Urinary bladder (tissue), 4 donors: ENCODE data around the gene UTY. TPM values are rescaled to one million over a fixed set of nuclear protein-coding genes. Genes with fewer than 3 reads are reported as not detected.
A peak's percentile ranks its signal among the peaks of the same experiment; 100 is the strongest.
"Not testable (repeated sequence)": the region's sequence is repeated elsewhere in the genome, so short reads cannot be mapped to it uniquely, and the experiment has no call there.

Source experiments
- DNase-seq: peaks from one replicate; pipeline ENCODE4 v3.0.0-alpha.2; 2015; ENCODE audit errors: extremely low spot score
- H3K27ac ChIP-seq: one replicate; pipeline ENCODE4 v1.5.1; 2013; ENCODE audit warnings: low read depth, mild to moderate bottlenecking, moderate library complexity
- H3K36me3 ChIP-seq: one replicate; pipeline ENCODE4 v1.6.1; 2013; ENCODE audit warnings: mild to moderate bottlenecking, moderate library complexity; ENCODE audit not compliant: insufficient read depth
- H3K4me1 ChIP-seq: one replicate; pipeline ENCODE4 v1.6.1; 2013; ENCODE audit warnings: mild to moderate bottlenecking, moderate library complexity; ENCODE audit not compliant: insufficient read depth
- H3K4me3 ChIP-seq: one replicate; pipeline ENCODE4 v1.5.1; 2013; ENCODE audit warnings: low read depth, low read length
- whole genome bisulfite sequencing: extraction: QIAGEN DNeasy Blood & Tissue Kit; methylation state at CpG from one replicate; pipeline ENCODE4 v1.1.7; 2013; 5-methylcytosine and 5-hydroxymethylcytosine counted together
- polyA plus RNA-seq: library from polyadenylated mRNA; stranded (reverse); fragments of 200-250 nt; gene quantifications from one replicate; pipeline ENCODE4 v1.2.3, GENCODE V29; 2013
- total RNA-seq: library from RNA; depleted of rRNA; stranded (reverse); fragments of >200 nt; gene quantifications from one replicate; pipeline ENCODE4 v1.2.3, GENCODE V29; 2014
- donor health status: healthy with polysubstance abuse.
- donor health status: healthy.

UTY gene
- total and polyA plus RNA-seq, 2 donors: 6.2 TPM; not detected in 1

- Histone ChIP-seq H3K4me1 (no peaks in the 10 kb centered on the region), H3K4me3 (no peak overlapping the region), H3K36me3 (no peaks in the 10 kb centered on the region), H3K27ac (no peak overlapping the region)
- DNase-seq: no peak
- WGBS: 98% methylated on average over 2 of the region's 2 CpGs
Measured at GRCh38 chrY:13307959-13308358, 171.9 kb downstream of the UTY start.

- no peak overlapping the region for H3K27ac ChIP-seq
- WGBS: 73% methylated on average over 4 of the region's 4 CpGs
- no peaks in the 10 kb centered on the region for H3K4me1 ChIP-seq
- DNase-seq: no peak
- peaks cover 2% of the 10 kb centered on the region for H3K36me3 ChIP-seq
- no peak overlapping the region for H3K4me3 ChIP-seq
Measured at GRCh38 chrY:13300795-13301194, 179.0 kb downstream of the UTY start.

GRCh38 chrY:13299411-13299810 is 180.4 kb downstream of the UTY start:
- DNase-seq: no peak
- WGBS: 91% methylated on average over 3 of the region's 3 CpGs

GRCh38 chrY:13296176-13296890 is 183.5 kb downstream of the UTY start:
- H3K36me3 ChIP-seq: peaks cover 4% of the 10 kb centered on the region
- H3K4me1 ChIP-seq: no peaks in the 10 kb centered on the region
- DNase-seq: no peak
- WGBS: 68% methylated on average over 4 of the region's 4 CpGs
- no peak overlapping the region for H3K27ac ChIP-seq
- no peak overlapping the region for H3K4me3 ChIP-seq

More at GRCh38 chrY:13299411-13299810, 180.4 kb downstream of the UTY start:
- Histone ChIP-seq H3K4me1 (no peaks in the 10 kb centered on the region), H3K27ac (no peak overlapping the region), H3K36me3 (peaks cover 5% of the 10 kb centered on the region), H3K4me3 (no peak overlapping the region)

GRCh38 chrY:13295026-13295425 is 184.8 kb downstream of the UTY start:
- Histone ChIP-seq H3K27ac (no peak overlapping the region), H3K4me3 (no peak overlapping the region), H3K36me3 (peaks cover 5% of the 10 kb centered on the region), H3K4me1 (no peaks in the 10 kb centered on the region)
- WGBS: 40% methylated on average over 2 of the region's 2 CpGs
- peak; percentile 1 for DNase-seq

GRCh38 chrY:13291199-13291598 is 188.6 kb downstream of the UTY start:
- H3K27ac ChIP-seq: no peak overlapping the region
- WGBS: 69% methylated on average over 1 of the region's 1 CpG

GRCh38 chrY:13282151-13283054 is 197.4 kb downstream of the UTY start:
- H3K4me3 ChIP-seq, H3K4me1 ChIP-seq, DNase-seq, H3K27ac ChIP-seq, H3K36me3 ChIP-seq: not testable (repeated sequence)
- WGBS: 74% methylated on average over 15 of the region's 15 CpGs

More at GRCh38 chrY:13291199-13291598, 188.6 kb downstream of the UTY start:
- H3K4me1 ChIP-seq: no peaks in the 10 kb centered on the region
- no peak overlapping the region for H3K4me3 ChIP-seq
- peaks cover 5% of the 10 kb centered on the region for H3K36me3 ChIP-seq
- no peak for DNase-seq

- peaks cover 1% of the 10 kb centered on the region for H3K4me1 ChIP-seq
- WGBS: 81% methylated on average over 2 of the region's 2 CpGs
Measured at GRCh38 chrY:13279561-13279960, 200.3 kb downstream of the UTY start.

GRCh38 chrY:13271706-13272105 is 208.1 kb downstream of the UTY start:
- H3K4me3 ChIP-seq: no peak overlapping the region
- no peaks in the 10 kb centered on the region for H3K4me1 ChIP-seq
- no peak for DNase-seq
- no peak overlapping the region for H3K27ac ChIP-seq
- H3K36me3 ChIP-seq: peaks cover 4% of the 10 kb centered on the region

More at GRCh38 chrY:13279561-13279960, 200.3 kb downstream of the UTY start:
- H3K36me3 ChIP-seq: peaks cover 2% of the 10 kb centered on the region
- no peak overlapping the region for H3K4me3 ChIP-seq
- no peak overlapping the region for H3K27ac ChIP-seq
- DNase-seq: no peak

- 19% methylated on average over 4 of the region's 4 CpGs for WGBS
- H3K4me1 ChIP-seq, H3K27ac ChIP-seq, H3K36me3 ChIP-seq, DNase-seq, H3K4me3 ChIP-seq: not testable (repeated sequence)
Measured at GRCh38 chrY:13253941-13254440, 225.8 kb downstream of the UTY start.

GRCh38 chrY:13250421-13250820 is 229.4 kb downstream of the UTY start:
- no peaks in the 10 kb centered on the region for H3K4me1 ChIP-seq
- DNase-seq: no peak
- no peak overlapping the region for H3K4me3 ChIP-seq
- no peak overlapping the region for H3K27ac ChIP-seq
- H3K36me3 ChIP-seq: no peaks in the 10 kb centered on the region

GRCh38 chrY:13243716-13244115 is 236.1 kb downstream of the UTY start:
- Histone ChIP-seq H3K36me3 (no peaks in the 10 kb centered on the region), H3K4me1 (no peaks in the 10 kb centered on the region), H3K27ac (no peak overlapping the region), H3K4me3 (no peak overlapping the region)
- 97% methylated on average over 5 of the region's 5 CpGs for WGBS
- DNase-seq: no peak

GRCh38 chrY:13233901-13234300 is 245.9 kb downstream of the UTY start:
- Histone ChIP-seq H3K27ac (no peak overlapping the region), H3K36me3 (no peaks in the 10 kb centered on the region), H3K4me1 (no peaks in the 10 kb centered on the region), H3K4me3 (no peak overlapping the region)
- DNase-seq: no peak
- 55% methylated on average over 3 of the region's 3 CpGs for WGBS

GRCh38 chrY:13233118-13233517 is 246.7 kb downstream of the UTY start:
- DNase-seq: no peak
- no peaks in the 10 kb centered on the region for H3K4me1 ChIP-seq
- H3K27ac ChIP-seq: no peak overlapping the region
- 68% methylated on average over 1 of the region's 1 CpG for WGBS
- no peaks in the 10 kb centered on the region for H3K36me3 ChIP-seq
- no peak overlapping the region for H3K4me3 ChIP-seq
